ENCODE measurements around the gene COQ3. TPM values are rescaled to one million over a fixed set of nuclear protein-coding genes. Genes with fewer than 3 reads are reported as not detected.

Gene COQ3
- total and polyA plus RNA-seq, 10 donors, result 3.2 to 16.8 (median 5.1) TPM

- no peak for DNase-seq
- Histone ChIP-seq H3K4me1 (peaks cover 0 to under 1% (median 0%) of the 10 kb centered on the region in 6 donors), H3K27ac (no peak overlapping the region), H3K9me3 (no peaks in the 10 kb centered on the region), H3K36me3 (no peaks in the 10 kb centered on the region), H3K4me3 (no peak overlapping the region), H3K27me3 (replicated peaks in 1 of 7) (peaks cover 0 to 13% (median 0%) of the 10 kb centered on the region in 7 donors)
- intact Hi-C loops (cut with DNase I; ENCODE audit: low total_unique reads), result no loop called here
- TF ChIP-seq POLR2A (IDR thresholded peaks at IDR 0.05) (no peak), POLR2AphosphoS5 (IDR thresholded peaks at IDR 0.05) (no peak)
- TF ChIP-seq, protein P1, sequence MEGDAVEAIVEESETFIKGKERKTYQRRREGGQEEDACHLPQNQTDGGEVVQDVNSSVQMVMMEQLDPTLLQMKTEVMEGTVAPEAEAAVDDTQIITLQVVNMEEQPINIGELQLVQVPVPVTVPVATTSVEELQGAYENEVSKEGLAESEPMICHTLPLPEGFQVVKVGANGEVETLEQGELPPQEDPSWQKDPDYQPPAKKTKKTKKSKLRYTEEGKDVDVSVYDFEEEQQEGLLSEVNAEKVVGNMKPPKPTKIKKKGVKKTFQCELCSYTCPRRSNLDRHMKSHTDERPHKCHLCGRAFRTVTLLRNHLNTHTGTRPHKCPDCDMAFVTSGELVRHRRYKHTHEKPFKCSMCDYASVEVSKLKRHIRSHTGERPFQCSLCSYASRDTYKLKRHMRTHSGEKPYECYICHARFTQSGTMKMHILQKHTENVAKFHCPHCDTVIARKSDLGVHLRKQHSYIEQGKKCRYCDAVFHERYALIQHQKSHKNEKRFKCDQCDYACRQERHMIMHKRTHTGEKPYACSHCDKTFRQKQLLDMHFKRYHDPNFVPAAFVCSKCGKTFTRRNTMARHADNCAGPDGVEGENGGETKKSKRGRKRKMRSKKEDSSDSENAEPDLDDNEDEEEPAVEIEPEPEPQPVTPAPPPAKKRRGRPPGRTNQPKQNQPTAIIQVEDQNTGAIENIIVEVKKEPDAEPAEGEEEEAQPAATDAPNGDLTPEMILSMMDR (IDR thresholded peaks at IDR 0.05 in 8 of 11, conservative IDR thresholded peaks at IDR 0.05 in 3 of 11), result no peak
These were observed 69.0 kb downstream of the COQ3 start for GRCh38 chr6:99324996-99325395.

Other genes with a start within 250 kb of the COQ3 start
- gene FAXC, start 44.5 kb downstream of the COQ3 start, total RNA-seq, result under 1 TPM in 6 of 7 donors, not detected in 1; 0.05 to 0.85 (median 0.28) TPM
- gene FAXC, start 44.5 kb downstream of the COQ3 start, polyA plus RNA-seq, result 1 to 10 TPM in 1 of 3 donors, under 1 TPM in 2; 0.13 to 1.0 (median 0.20) TPM
- 100 to 1,000 TPM; 143 to 338 (median 181) TPM for gene PNISR, start 31.1 kb upstream of the COQ3 start, total RNA-seq
- 10 to 100 TPM; 44.0 to 52.9 (median 45.7) TPM for gene PNISR, start 31.1 kb upstream of the COQ3 start, polyA plus RNA-seq
- gene USP45, start 121.2 kb upstream of the COQ3 start, total RNA-seq, result 10 to 100 TPM; 14.6 to 42.2 (median 18.3) TPM
- 1 to 10 TPM; 3.6 to 4.9 (median 3.7) TPM for gene USP45, start 121.2 kb upstream of the COQ3 start, polyA plus RNA-seq
- 10 to 100 TPM; 40.0 to 66.0 (median 44.5) TPM for gene CCNC, start 174.5 kb upstream of the COQ3 start, total RNA-seq
- gene CCNC, start 174.5 kb upstream of the COQ3 start, polyA plus RNA-seq, result 10 to 100 TPM; 28.8 to 32.7 (median 30.0) TPM
- not detected for gene PRDM13, start 212.6 kb upstream of the COQ3 start, total RNA-seq
- gene PRDM13, start 212.6 kb upstream of the COQ3 start, polyA plus RNA-seq, result under 1 TPM in 1 of 3 donors, not detected in 2; 0.02 TPM

Measured in spleen (tissue), 11 donors.